Natural killer cell (primary cell): ENCODE measurements around the gene CALCOCO2. TPM values are rescaled to one million over a fixed set of nuclear protein-coding genes. Genes with fewer than 3 reads are reported as not detected.
A peak's percentile ranks its signal among the peaks of the same experiment; 100 is the strongest.

Experiments
- ATAC-seq, 3 donors: fragments of 150-1000 bp in 2 of 3; fragments of 200-7000 bp in 1 of 3; cut with Tn5 transposase; 1 replicate in 1 of 3; 2 replicates in 2 of 3; pipeline ENCODE4 v1.10.0; 2021; ENCODE audit warnings: mild to moderate bottlenecking in 2 of 3, moderate library complexity in 2 of 3
- DNase-seq, 2 donors: peaks; one replicate each; pipeline versions ENCODE4 v3.0.0 to v3.0.0-alpha.2; 2013 to 2021; ENCODE audit warnings: mixed read lengths in 1 of 2
- H3K27ac ChIP-seq: one replicate; pipeline ENCODE4 v1.5.1; 2013; ENCODE audit warnings: mild to moderate bottlenecking, low read length
- H3K27me3 ChIP-seq: one replicate; pipeline ENCODE4 v1.6.1; 2013; ENCODE audit warnings: low read length; ENCODE audit not compliant: control insufficient read depth, insufficient read depth
- H3K36me3 ChIP-seq: one replicate; pipeline ENCODE4 v1.6.1; 2013; ENCODE audit warnings: low read length; ENCODE audit not compliant: control insufficient read depth, insufficient read depth
- H3K4me1 ChIP-seq: one replicate; pipeline ENCODE4 v1.6.1; 2013; ENCODE audit warnings: low read length; ENCODE audit not compliant: control insufficient read depth, insufficient read depth
- H3K4me3 ChIP-seq: one replicate; pipeline ENCODE4 v1.5.1; 2013; ENCODE audit warnings: low read length
- H3K9me3 ChIP-seq: one replicate; pipeline ENCODE4 v1.6.1; 2013; ENCODE audit warnings: low read length; ENCODE audit not compliant: control insufficient read depth, insufficient read depth
- H3K27ac Mint-ChIP-seq, 2 donors: one replicate each; pipeline ENCODE4 v1.8.0; 2022; ENCODE audit warnings: mild to moderate bottlenecking in 2 of 2, mixed read lengths in 2 of 2, moderate library complexity in 1 of 2
- H3K27me3 Mint-ChIP-seq, 2 donors: one replicate each; pipeline ENCODE4 v1.8.0; 2022; ENCODE audit warnings: low read depth in 2 of 2, mixed read lengths in 2 of 2
- H3K36me3 Mint-ChIP-seq: one replicate; pipeline ENCODE4 v1.8.0; 2022; ENCODE audit warnings: mixed read lengths
- H3K4me1 Mint-ChIP-seq, 2 donors: one replicate each; pipeline ENCODE4 v1.8.0; 2022; ENCODE audit warnings: mixed read lengths in 2 of 2
- H3K4me3 Mint-ChIP-seq: one replicate; pipeline ENCODE4 v1.8.0; 2022; ENCODE audit warnings: mild to moderate bottlenecking, moderate library complexity, mixed read lengths
- H3K9me3 Mint-ChIP-seq, 2 donors: one replicate each; pipeline ENCODE4 v1.8.0; 2022; ENCODE audit warnings: mixed read lengths in 2 of 2
- CTCF ChIP-seq: fragments of 200-600 bp; IDR thresholded peaks from one replicate; pipeline ENCODE4 v1.8.0; 2022; ENCODE audit warnings: antibody characterized with exemption
- WGBS: methylation state at CpG from one replicate; pipeline ENCODE4 v1.1.7; 2013; ENCODE audit warnings: missing lambda C conversion rate; ENCODE audit not compliant: insufficient coverage; 5-methylcytosine and 5-hydroxymethylcytosine counted together
- intact Hi-C: fragments of 100-400 bp; cut with micrococcal nuclease; formaldehyde crosslinking; loops from one replicate; pipeline ENCODE4 v1.14.2; 2022
- total RNA-seq, 4 donors: library from RNA; stranded (reverse); fragments of 120-200 nt in 1 of 4; gene quantifications; one replicate each; pipeline versions ENCODE4 v1.2.3 to v1.2.4, GENCODE V29; 2013 to 2022

CALCOCO2 gene
- total RNA-seq, 3 donors from 2014 or later (not counting 1 experiment from before 2014, with no cell fraction given), result 175 to 188 (median 179) TPM

GRCh38 chr17:48850792-48851323 lies 20.0 kb downstream of the CALCOCO2 start:
- H3K9me3 ChIP-seq, result no peaks in the 10 kb centered on the region
- Mint-ChIP-seq H3K9me3 (no peaks in the 10 kb centered on the region), H3K4me3 (no peak overlapping the region), H3K4me1 (peaks cover 5 to 10% of the 10 kb centered on the region in 2 donors), H3K27ac (peak overlapping the region in 1 of 2 donors; percentile 27), H3K36me3 (peaks cover 37% of the 10 kb centered on the region), H3K27me3 (no peaks in the 10 kb centered on the region)
- no peaks in the 10 kb centered on the region for H3K4me1 ChIP-seq
- no peak overlapping the region for H3K4me3 ChIP-seq
- peak in 1 of 2 donors; percentile 25 for DNase-seq
- TF ChIP-seq CTCF, result no peak
- H3K36me3 ChIP-seq, result peaks cover 70% of the 10 kb centered on the region
- 100% methylated on average over 3 of the region's 4 CpGs for WGBS
- ATAC-seq, result no peak
- no peak overlapping the region for H3K27ac ChIP-seq
- no peaks in the 10 kb centered on the region for H3K27me3 ChIP-seq
- intact Hi-C loops, result no loop called here

- ATAC-seq, result no peak
- 82% methylated on average over 7 of the region's 7 CpGs for WGBS
- no peak overlapping the region for H3K27ac ChIP-seq
- no peak overlapping the region for H3K4me3 Mint-ChIP-seq
- H3K27ac Mint-ChIP-seq, result no peak overlapping the region
- peaks cover 23% of the 10 kb centered on the region for H3K36me3 Mint-ChIP-seq
- peaks cover 5 to 10% of the 10 kb centered on the region in 2 donors for H3K4me1 Mint-ChIP-seq
- H3K4me3 ChIP-seq, result no peak overlapping the region
- no peaks in the 10 kb centered on the region for H3K4me1 ChIP-seq
- TF ChIP-seq CTCF, result no peak
- no peaks in the 10 kb centered on the region for H3K9me3 ChIP-seq
- H3K27me3 ChIP-seq, result no peaks in the 10 kb centered on the region
- intact Hi-C loops, result no loop called here
- no peak for DNase-seq
- H3K27me3 Mint-ChIP-seq, result no peaks in the 10 kb centered on the region
- no peaks in the 10 kb centered on the region for H3K9me3 Mint-ChIP-seq
- peaks cover 62% of the 10 kb centered on the region for H3K36me3 ChIP-seq
Observed at GRCh38 chr17:48854774-48855476, 24.1 kb downstream of the CALCOCO2 start.

- Mint-ChIP-seq H3K36me3 (peaks cover 31% of the 10 kb centered on the region), H3K4me1 (peaks cover 0 to 4% of the 10 kb centered on the region in 2 donors), H3K4me3 (no peak overlapping the region), H3K27ac (no peak overlapping the region), H3K27me3 (no peaks in the 10 kb centered on the region), H3K9me3 (no peaks in the 10 kb centered on the region)
- intact Hi-C loops, result no loop called here
- no peak for DNase-seq
- H3K27me3 ChIP-seq, result no peaks in the 10 kb centered on the region
- H3K4me3 ChIP-seq, result no peak overlapping the region
- no peak for TF ChIP-seq CTCF
- no peak for ATAC-seq
- no peak overlapping the region for H3K27ac ChIP-seq
- 78% methylated on average over 2 of the region's 3 CpGs for WGBS
- H3K36me3 ChIP-seq, result peaks cover 66% of the 10 kb centered on the region
- no peaks in the 10 kb centered on the region for H3K4me1 ChIP-seq
- H3K9me3 ChIP-seq, result no peaks in the 10 kb centered on the region
Observed at GRCh38 chr17:48856122-48856821, 25.4 kb downstream of the CALCOCO2 start.
